Measurements from ENCODE around the gene MGST2.
"Not testable (repeated sequence)": the region's sequence is repeated elsewhere in the genome, so short reads cannot be mapped to it uniquely, and the experiment has no call there.

Gene MGST2

GRCh38 chr4:139665690-139666529, at the start of gene MGST2:
Gene MGST2 (plus strand): TSS chr4:139665819. CDS start chr4:139666020, 201 bp downstream.
- peak; percentile 79 for DNase-seq

- no peak for DNase-seq
Observed at GRCh38 chr4:139617702-139618490, 47.7 kb upstream of the MGST2 start.

- no peak for DNase-seq
Observed at GRCh38 chr4:139619644-139620043, 46.0 kb upstream of the MGST2 start.

- no peak for DNase-seq
Observed at GRCh38 chr4:139622901-139623381, 42.7 kb upstream of the MGST2 start.

GRCh38 chr4:139624441-139625092, 41.1 kb upstream of the MGST2 start:
- DNase-seq: no peak

GRCh38 chr4:139625093-139625455, 40.5 kb upstream of the MGST2 start:
- DNase-seq: no peak

- no peak for DNase-seq
Observed at GRCh38 chr4:139625482-139625881, 40.1 kb upstream of the MGST2 start.

DNA sequence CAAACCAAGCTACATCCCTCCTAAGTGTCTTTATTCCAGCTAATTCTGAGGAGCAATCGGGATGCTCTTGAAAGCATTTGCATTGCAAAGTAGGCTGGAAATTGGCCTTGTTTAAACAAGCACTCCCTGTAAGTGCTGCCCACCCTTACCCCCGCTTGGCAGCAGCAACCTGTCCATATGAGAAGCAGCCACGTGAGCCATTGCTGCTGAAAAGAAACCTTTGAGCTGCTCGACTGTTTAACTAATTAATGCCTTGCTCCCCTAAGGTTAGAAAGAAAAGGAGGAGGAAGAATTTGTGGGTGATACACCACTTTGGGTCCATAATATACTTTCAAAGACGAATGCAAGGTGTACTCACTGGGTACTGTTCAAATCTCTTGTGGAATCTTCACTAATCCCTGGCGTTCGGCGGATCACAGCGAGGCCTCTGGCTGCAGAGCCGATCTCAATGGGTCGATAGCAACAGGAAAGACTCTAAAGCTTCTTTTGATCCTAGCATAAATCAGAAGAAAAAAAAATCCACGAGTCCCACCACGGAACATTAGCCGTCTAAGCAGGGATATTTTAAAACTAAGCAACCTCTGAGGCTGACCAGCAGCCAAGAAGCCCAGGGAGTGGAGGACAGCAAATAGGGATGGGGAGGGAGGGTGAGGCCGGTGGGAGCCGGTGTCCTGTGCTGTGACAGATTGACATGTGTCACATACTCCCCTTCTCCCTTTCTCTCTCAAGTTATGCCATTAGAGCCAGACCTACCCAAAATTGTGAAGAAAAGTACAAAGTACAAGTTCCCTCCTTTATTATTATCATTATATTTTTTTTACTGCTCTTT, 37.2 kb upstream of the MGST2 start:
- no peak for DNase-seq

- no peak for DNase-seq
Observed at GRCh38 chr4:139629436-139630125, 36.0 kb upstream of the MGST2 start.

DNA sequence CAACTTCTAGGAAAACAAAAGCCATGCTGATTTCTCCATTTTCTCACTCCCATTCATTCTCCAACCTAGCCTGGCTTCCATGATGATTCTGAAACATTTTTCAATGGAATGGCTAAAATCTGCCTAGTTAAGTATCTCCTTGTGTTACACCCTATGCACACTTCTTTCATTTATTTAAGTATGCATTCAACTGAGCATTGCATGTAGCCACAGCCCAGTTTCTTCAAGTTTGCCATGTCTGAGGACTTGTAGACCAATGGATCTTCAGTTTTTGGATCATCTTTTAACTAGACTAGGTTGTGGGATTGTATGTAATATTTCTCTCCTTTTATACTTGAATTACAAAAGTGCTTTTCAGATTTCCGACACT, 35.5 kb upstream of the MGST2 start:
- DNase-seq: no peak

DNA sequence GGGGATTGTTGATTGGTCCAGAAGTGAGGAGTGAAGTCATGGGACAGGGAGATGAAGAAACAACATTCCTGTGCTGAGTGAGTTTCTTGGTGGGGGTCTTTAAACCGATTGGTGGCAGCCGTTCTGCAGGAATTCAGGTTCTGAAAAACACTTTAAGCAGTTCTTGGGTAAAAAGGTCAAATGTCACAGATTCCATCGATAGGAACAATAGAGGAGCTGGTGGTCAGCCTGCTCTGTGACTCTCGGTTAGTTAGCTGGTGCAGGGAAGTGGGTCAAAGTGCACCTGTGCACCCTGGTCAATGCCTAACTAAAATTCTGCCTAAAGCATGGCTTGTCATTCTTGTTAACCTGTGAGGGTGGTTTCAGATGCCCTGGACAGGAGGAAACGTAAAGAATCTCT, 34.6 kb upstream of the MGST2 start:
- no peak for DNase-seq

GRCh38 chr4:139631791-139632190, 33.8 kb upstream of the MGST2 start:
- no peak for DNase-seq

DNA sequence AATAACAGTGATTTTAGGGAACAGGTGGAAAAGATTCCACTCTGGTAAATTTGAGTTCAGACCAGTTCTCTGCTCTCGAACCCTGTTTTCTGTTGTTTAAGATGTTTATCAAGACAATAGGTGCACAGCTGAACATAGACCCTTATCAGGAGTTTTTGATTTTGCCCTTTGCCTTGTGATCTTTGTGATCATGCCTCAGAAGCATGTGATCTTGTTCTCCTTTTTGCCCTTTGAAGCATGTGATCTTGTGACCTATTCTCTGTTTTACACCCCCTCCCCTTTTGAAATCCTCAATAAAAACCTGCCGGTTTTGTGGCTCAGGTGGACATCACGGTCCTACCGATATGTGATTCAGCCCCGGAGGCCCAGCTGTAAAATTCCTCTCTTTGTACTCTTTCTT, 32.9 kb upstream of the MGST2 start:
- not testable (repeated sequence) for DNase-seq

DNA sequence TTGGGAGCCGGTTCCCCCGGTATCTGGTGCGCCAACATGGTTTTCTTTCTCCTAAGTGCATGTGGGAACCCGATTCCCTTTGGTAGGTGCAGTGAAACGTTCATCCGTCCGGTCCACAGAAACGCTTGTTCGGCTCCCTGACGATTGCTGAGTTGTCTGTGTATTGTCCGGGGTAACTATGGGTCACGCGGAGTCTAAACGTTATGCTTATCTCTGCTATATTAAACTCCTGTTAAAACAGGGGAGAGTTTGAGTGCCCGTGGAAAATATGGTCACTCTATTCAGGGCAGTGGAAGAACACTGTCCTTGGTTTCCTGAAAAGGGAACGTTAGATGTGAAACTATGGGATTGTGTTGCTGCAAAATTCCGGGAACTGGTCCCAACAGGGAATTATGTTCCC, 32.4 kb upstream of the MGST2 start:
- no peak for DNase-seq

GRCh38 chr4:139633661-139634060, 32.0 kb upstream of the MGST2 start:
- peak; percentile 29 for DNase-seq

- DNase-seq: no peak
Observed at GRCh38 chr4:139635966-139636365, 29.7 kb upstream of the MGST2 start.

DNA sequence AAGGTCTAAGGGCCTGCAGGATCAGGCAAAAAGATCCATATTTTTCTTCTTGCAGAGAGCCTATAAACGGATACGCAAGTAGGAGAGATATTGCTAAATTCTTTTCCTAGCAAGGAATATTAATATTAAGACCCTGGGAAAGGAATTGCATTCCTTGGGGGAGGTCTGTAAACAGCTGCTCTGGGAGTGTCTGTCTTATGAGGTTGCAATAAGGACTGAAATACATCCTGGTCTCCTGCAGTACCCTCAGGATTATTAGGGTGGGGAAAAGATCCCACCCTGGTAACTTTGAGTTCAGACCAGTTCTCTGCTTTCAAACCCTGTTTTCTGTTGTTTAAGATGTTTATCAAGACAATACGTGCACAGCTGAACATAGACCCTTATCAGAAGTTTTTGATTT, 27.3 kb upstream of the MGST2 start:
- not testable (repeated sequence) for DNase-seq

GRCh38 chr4:139639654-139640053, 26.0 kb upstream of the MGST2 start:
- DNase-seq: no peak

GRCh38 chr4:139641218-139641617, 24.4 kb upstream of the MGST2 start:
- DNase-seq: no peak

GRCh38 chr4:139642364-139642763, 23.3 kb upstream of the MGST2 start:
- no peak for DNase-seq

DNA sequence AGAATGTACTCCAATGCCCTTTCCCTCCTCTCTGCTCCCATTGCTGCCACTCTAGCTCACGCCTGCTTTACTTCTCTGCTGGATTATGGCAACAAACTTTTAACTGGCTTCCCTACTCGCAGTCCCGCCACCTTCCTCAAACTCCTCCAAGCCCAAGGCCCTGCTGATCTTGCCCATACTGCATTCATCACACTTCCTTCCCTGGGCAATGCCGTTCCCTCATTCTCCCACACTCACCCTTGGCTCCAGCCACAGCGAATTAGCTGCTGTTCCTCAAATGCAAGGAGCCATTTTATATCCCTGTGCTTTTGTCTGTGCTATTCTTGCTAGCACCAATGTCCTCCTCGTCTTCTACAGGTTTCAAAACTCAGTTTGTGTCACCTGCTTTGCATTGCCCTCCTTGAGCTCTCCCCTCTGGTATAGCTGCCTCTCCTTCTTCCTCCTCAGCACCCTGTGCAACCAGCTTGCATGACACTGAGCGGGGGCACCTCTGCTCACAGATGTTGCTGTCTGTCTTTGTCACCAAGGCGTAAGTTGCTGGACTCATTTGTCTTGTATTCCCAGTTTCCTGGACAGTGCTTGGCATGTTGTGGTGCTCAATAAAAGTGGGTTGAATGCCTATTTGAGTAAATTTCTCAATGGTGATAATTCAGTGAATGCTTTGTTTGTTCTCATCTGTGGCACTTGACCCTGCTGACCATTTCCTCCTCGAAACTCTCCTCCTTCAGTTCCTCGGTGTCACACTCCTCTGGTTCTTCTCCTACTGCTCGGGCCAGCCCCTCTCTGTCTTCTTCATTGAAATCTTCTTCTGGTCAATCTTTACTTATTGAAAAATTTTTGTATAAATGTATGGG, 22.4 kb upstream of the MGST2 start:
- no peak for DNase-seq
